Measurements from ENCODE around the gene POMGNT2. TPM values are rescaled to one million over a fixed set of nuclear protein-coding genes. Genes with fewer than 3 reads are reported as not detected.
A peak's percentile ranks its signal among the peaks of the same experiment; 100 is the strongest.

The POMGNT2 gene
- total RNA-seq, 1 experiment from 2014 or later = 24.6 TPM

DNA sequence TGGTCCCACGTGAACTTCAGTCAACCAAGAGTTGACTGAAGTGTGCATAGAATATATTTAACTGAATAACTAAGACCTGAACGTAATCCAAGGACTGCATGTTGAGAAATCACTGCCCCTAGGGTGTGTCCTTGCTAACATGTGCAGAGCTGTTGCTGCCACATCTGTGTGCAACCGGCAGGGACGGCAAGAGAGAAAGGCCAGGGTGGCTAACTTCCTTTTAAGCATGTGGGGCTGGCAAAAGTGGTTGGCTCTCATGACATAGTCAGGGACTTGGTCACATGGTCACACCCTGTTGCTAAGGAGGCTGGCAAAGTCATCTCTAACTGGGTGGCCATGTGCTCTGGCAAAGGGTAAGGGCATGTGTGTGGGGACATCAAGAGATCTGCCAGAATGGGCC is 74.4 kb downstream of the POMGNT2 start:
- in situ Hi-C loops (cut with HindIII; ENCODE audit: low sequenced_read_pairs) = no loop called here

DNA sequence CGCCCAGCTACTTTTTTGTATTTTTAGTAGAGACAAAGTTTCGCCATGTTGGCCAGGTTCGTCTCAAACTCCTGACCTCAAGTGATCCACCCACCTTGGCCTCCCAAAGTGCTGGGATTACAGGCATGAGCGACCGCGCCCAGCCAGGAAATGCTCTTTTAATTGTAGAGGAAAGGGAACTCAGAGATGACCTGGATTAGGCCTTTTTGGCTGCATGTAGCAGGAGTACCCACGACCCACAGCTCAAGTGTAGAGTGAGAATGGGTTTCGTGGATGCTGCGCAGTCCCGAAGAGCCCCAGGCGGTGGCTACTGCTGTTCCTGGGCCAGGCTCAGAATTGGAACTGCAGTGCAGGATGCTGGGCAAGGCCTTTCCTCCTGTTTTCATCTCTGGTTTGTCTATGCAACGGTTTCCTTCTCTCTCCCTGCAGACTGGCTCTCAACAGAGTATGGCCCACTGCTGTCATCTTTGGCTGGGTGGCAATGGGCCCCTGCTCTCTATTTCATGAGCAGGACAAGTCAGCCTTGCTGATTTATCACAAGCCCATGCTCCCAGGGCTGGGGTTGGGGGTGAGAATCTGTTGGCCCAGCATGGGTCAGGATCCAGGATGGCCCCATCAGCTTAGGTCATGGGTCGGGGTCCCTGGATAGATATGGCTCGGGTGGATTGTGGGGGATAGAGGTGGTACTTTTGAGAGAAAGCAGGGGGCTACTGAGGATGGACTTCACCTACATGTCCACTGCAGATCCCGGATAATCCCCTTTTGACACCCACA is 75.5 kb downstream of the POMGNT2 start:
- DNase-seq (ENCODE audit: low spot score) = no peak
- in situ Hi-C loops (cut with HindIII; ENCODE audit: low sequenced_read_pairs) = no loop called here

More for the DNA sequence above, 74.4 kb downstream of the POMGNT2 start:
- DNase-seq (ENCODE audit: low spot score) = peak; percentile 36

Other genes with a start within 250 kb of the POMGNT2 start
- gene CYP8B1, start 230.2 kb downstream of the POMGNT2 start, total RNA-seq (2014; rRNA removed; shearing (Covaris generic)) = not detected in 2 replicates
- gene ZNF662, start 199.9 kb downstream of the POMGNT2 start, total RNA-seq (2014; rRNA removed; shearing (Covaris generic)) = not detected in 2 replicates
- gene GASK1A, start 126.8 kb downstream of the POMGNT2 start, total RNA-seq (2014; rRNA removed; shearing (Covaris generic)) = not detected in 2 replicates
- gene SNRK, start 180.5 kb upstream of the POMGNT2 start, total RNA-seq (2014; rRNA removed; shearing (Covaris generic)) = 7.1 and 11.2 TPM in 2 replicates